Measurements from ENCODE around the gene TLE7.

DNA sequence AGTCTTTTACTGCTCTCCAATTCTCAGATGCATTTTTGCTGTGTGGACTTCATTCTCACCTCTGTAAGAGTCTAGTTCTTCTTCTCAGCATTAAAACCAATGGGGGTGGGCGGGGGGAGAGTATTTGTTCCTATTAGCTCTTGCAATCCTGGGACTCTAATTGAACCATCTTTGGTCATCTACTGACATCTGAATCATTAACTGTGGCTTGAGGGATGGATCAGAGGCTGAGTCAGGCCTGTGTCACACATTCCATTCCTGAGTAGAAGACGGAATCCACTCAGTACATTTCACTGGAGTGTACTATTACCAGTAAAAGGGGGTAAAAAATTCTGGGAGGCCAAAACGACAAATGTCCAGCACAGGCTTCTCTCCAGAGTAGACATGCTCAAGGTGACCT, 33.0 kb upstream of the TLE7 start:
- no peak for TF ChIP-seq EZH2 (IDR thresholded peaks at IDR 0.05; ENCODE audit: borderline replicate concordance, low read depth, low read length, severe bottlenecking)
- TF ChIP-seq, protein P1, sequence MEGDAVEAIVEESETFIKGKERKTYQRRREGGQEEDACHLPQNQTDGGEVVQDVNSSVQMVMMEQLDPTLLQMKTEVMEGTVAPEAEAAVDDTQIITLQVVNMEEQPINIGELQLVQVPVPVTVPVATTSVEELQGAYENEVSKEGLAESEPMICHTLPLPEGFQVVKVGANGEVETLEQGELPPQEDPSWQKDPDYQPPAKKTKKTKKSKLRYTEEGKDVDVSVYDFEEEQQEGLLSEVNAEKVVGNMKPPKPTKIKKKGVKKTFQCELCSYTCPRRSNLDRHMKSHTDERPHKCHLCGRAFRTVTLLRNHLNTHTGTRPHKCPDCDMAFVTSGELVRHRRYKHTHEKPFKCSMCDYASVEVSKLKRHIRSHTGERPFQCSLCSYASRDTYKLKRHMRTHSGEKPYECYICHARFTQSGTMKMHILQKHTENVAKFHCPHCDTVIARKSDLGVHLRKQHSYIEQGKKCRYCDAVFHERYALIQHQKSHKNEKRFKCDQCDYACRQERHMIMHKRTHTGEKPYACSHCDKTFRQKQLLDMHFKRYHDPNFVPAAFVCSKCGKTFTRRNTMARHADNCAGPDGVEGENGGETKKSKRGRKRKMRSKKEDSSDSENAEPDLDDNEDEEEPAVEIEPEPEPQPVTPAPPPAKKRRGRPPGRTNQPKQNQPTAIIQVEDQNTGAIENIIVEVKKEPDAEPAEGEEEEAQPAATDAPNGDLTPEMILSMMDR (IDR thresholded peaks at IDR 0.05; ENCODE audit: borderline replicate concordance, extremely low read depth, low read length, poor library complexity, severe bottlenecking), result no peak
